ENCODE data around the gene TIAL1. TPM values are rescaled to one million over a fixed set of nuclear protein-coding genes. Genes with fewer than 3 reads are reported as not detected.

The TIAL1 gene
- total RNA-seq, 2 experiments from 2014 or later = 200 to 204 TPM

DNA sequence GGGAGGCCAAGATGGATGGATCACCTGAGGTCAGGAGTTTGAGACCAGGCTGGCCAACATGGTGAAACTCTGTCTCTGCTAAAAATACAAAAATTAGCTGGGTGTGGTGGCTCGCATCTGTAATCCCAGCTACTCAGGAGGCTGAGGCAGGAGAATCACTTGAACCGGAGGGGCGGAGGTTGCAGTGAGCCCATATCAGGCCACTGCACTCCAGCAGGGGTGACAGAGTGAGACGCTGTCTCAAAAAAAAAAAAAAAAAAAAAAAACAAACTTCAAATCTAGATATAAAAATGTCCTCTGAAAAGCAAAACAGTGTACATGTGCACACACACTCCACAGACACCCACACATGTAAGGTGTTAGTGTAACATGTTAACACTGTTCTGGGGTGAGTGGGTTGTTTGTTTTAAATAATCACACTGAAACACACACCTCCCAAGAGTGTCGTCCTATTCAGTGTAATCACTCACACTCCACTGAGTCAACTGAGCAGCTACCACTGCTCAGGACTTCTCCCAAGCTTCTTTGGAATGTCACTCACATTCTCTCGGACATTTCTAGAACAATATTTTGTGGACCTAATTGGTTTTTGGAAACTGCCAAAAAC lies 41.5 kb downstream of the TIAL1 start:
- ATAC-seq (no peak), DNase-seq (no peak)
- H3K4me1 Mint-ChIP-seq (ENCODE audit: low read depth) = no peaks in the 10 kb centered on the region
- TF ChIP-seq, protein P1, sequence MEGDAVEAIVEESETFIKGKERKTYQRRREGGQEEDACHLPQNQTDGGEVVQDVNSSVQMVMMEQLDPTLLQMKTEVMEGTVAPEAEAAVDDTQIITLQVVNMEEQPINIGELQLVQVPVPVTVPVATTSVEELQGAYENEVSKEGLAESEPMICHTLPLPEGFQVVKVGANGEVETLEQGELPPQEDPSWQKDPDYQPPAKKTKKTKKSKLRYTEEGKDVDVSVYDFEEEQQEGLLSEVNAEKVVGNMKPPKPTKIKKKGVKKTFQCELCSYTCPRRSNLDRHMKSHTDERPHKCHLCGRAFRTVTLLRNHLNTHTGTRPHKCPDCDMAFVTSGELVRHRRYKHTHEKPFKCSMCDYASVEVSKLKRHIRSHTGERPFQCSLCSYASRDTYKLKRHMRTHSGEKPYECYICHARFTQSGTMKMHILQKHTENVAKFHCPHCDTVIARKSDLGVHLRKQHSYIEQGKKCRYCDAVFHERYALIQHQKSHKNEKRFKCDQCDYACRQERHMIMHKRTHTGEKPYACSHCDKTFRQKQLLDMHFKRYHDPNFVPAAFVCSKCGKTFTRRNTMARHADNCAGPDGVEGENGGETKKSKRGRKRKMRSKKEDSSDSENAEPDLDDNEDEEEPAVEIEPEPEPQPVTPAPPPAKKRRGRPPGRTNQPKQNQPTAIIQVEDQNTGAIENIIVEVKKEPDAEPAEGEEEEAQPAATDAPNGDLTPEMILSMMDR (IDR thresholded peaks at IDR 0.05) = no peak
- H3K4me3 Mint-ChIP-seq = no peak overlapping the region
- H3K9me3 Mint-ChIP-seq = no peaks in the 10 kb centered on the region
- peaks cover 5% of the 10 kb centered on the region for H3K27me3 Mint-ChIP-seq
- ChIA-PET CTCF (interaction anchor here (3.2 kb wide), 1 partner anchor 12 kb away, joined by 10 read pairs; the partner anchor contains the start of gene RGS10), POLR2A (interaction anchor here (0.9 to 1.0 kb wide), 2 partner anchors 11 to 12 kb away, joined by 3 read pairs; no protein-coding TSS in a partner anchor)
- intact Hi-C loops (cut with micrococcal nuclease) = no loop called here
- no peak overlapping the region for H3K27ac Mint-ChIP-seq
- no peaks in the 10 kb centered on the region for H3K36me3 Mint-ChIP-seq (ENCODE audit: low read depth)

DNA sequence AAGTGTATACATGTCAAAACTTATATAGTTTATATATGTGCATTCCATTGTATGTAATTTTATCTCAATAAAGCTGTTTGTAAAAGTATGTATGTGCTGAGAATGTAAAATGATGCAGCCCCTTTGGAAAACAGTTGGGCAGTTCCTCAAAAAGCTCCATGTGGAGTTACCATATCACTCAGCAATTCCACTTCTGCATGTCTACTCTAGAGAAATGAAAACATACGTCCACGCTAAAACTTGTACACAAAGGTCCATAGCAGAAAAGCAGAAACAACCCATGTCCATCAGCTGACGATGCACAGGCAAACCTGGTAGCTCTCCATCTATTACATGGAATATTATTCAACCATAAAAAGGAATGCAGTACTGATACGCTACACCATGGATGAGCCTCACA lies 45.9 kb downstream of the TIAL1 start:
- intact Hi-C loops (cut with micrococcal nuclease) = no loop called here

DNA sequence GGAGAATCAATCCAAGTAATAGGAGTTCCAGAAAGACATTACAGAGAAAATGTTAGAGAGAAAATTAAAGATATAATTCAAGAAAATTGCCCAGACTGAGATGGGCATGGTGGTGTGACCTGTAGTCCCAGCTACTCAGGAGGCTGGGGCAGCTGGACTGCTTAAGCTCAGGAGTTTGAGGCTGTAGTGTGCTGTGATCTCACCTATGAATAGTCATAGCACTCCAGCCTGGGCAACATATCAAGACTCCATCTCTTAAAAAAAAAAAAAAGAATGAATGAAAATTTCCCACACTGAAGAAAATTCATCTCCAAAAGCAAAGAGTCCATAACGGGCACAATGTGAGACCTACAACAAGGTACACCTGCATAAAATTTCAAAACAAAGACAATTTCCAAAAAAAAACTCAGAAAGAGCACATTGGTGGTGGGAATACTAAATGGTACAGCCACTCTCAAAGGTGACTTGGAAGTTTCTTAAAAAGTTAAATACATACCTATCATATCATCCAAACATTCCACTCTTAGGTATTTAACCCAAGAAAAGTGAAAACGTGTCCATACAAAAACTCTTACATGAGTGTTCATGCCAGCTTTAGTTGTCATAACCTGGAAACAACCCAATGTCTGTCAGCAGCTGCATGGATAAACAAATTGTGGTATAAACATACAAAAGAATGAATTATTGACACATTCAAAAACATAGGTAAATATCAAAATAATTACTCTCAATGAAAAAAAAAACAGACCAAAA lies 47.3 kb downstream of the TIAL1 start:
- intact Hi-C loops (cut with micrococcal nuclease) = no loop called here
- Mint-ChIP-seq H3K36me3 (ENCODE audit: low read depth) (no peaks in the 10 kb centered on the region), H3K27me3 (peaks cover 6% of the 10 kb centered on the region), H3K27ac (no peak overlapping the region), H3K4me3 (no peak overlapping the region), H3K9me3 (no peaks in the 10 kb centered on the region), H3K4me1 (ENCODE audit: low read depth) (no peaks in the 10 kb centered on the region)
- POLR2A ChIA-PET = interaction anchor here (0.6 kb wide), 1 partner anchor 22 kb away, joined by 3 read pairs; no protein-coding TSS in a partner anchor
- no peak for ATAC-seq
- CTCF ChIA-PET = interaction anchor here (0.7 kb wide), 1 partner anchor 9 kb away, joined by 3 read pairs; no protein-coding TSS in a partner anchor
- TF ChIP-seq, protein P1 (IDR thresholded peaks at IDR 0.05) = no peak
- no peak for DNase-seq

More for the DNA sequence above, 45.9 kb downstream of the TIAL1 start:
- Mint-ChIP-seq H3K36me3 (ENCODE audit: low read depth) (no peaks in the 10 kb centered on the region), H3K27ac (no peak overlapping the region), H3K4me1 (ENCODE audit: low read depth) (no peaks in the 10 kb centered on the region), H3K9me3 (no peaks in the 10 kb centered on the region), H3K4me3 (no peak overlapping the region), H3K27me3 (peaks cover 6% of the 10 kb centered on the region)
- POLR2A ChIA-PET = no interaction called here
- no peak for ATAC-seq
- TF ChIP-seq, protein P1 (IDR thresholded peaks at IDR 0.05) = no peak
- no peak for DNase-seq
- CTCF ChIA-PET = no interaction called here

DNA sequence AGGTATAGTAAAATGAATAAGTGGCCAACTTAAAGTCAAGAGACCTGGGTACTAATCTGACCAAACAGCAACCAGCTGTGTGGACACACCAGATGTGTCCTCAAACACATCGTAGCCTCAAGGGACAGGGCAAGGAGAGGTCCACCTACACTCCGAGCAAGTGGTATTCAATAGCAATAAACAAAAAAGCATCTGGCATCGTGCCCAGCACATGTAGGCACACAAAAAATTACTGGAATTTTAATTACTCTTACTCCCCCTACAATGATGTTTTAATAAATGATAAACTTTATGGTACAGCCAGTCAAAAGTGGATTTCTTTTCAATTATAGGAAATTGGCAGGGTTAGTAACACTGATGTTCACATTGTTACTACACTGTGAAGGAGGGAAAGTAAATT lies 50.8 kb downstream of the TIAL1 start:
- H3K9me3 Mint-ChIP-seq = no peaks in the 10 kb centered on the region
- TF ChIP-seq, protein P1 (IDR thresholded peaks at IDR 0.05) = no peak
- ChIA-PET CTCF (interaction anchor here (1.1 to 1.5 kb wide), 3 partner anchors 22 to 56 kb away, joined by 3 to 4 read pairs (median 3); no protein-coding TSS in a partner anchor), POLR2A (interaction anchor here (0.6 to 4.8 kb wide), 2 partner anchors 12 to 29 kb away, joined by 4 to 14 read pairs; no protein-coding TSS in a partner anchor)
- peaks cover 4% of the 10 kb centered on the region for H3K36me3 Mint-ChIP-seq (ENCODE audit: low read depth)
- H3K4me3 Mint-ChIP-seq = no peak overlapping the region
- peaks cover 1% of the 10 kb centered on the region for H3K27me3 Mint-ChIP-seq
- ATAC-seq (no peak), DNase-seq (no peak)
- peaks cover 13% of the 10 kb centered on the region for H3K4me1 Mint-ChIP-seq (ENCODE audit: low read depth)
- H3K27ac Mint-ChIP-seq = no peak overlapping the region
- intact Hi-C loops (cut with micrococcal nuclease) = no loop called here

DNA sequence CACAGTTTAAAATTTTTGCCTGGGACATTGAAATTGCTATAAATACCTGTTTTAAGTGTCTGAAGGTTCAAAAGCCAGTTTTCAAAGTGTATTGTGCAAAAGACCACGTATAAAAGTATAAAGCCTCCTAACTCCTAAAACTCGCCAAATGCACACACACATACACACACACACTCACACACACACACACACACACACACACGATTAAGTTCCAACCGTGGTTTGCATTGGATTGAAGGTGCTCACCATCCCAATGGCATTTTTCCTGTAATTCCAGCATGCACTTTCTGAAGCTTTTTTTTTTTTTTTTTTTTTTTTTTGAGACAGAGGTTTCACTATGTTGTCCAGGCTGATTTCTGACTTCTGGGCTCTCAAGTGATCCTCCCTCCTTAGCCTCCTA lies 51.5 kb downstream of the TIAL1 start:
- H3K4me3 Mint-ChIP-seq = no peak overlapping the region
- H3K36me3 Mint-ChIP-seq (ENCODE audit: low read depth) = peaks cover 8% of the 10 kb centered on the region
- DNase-seq (no peak), ATAC-seq (no peak)
- CTCF ChIA-PET = interaction anchor here (1.1 to 1.8 kb wide), 2 partner anchors 28 to 37 kb away, joined by 3 to 9 read pairs; no protein-coding TSS in a partner anchor
- H3K4me1 Mint-ChIP-seq (ENCODE audit: low read depth) = peaks cover 17% of the 10 kb centered on the region
- POLR2A ChIA-PET = interaction anchor here (3.5 to 4.8 kb wide), 2 partner anchors 11 to 55 kb away, joined by 14 read pairs; no protein-coding TSS in a partner anchor
- H3K27ac Mint-ChIP-seq = no peak overlapping the region
- H3K9me3 Mint-ChIP-seq = no peaks in the 10 kb centered on the region
- intact Hi-C loops (cut with micrococcal nuclease) = no loop called here
- peaks cover 1% of the 10 kb centered on the region for H3K27me3 Mint-ChIP-seq
- TF ChIP-seq, protein P1 (IDR thresholded peaks at IDR 0.05) = no peak

All from activated CD8-positive, alpha-beta T cell treated with anti-CD3 and anti-CD28 coated beads for 36 hours (primary cell).